Adrenal gland (tissue), 12 donors: ENCODE measurements around the gene REXO1. TPM values are rescaled to one million over a fixed set of nuclear protein-coding genes. Genes with fewer than 3 reads are reported as not detected.

Source experiments
- DNase-seq, 7 donors: peaks; one replicate each; pipeline ENCODE4 v3.0.0-alpha.2; 2019 to 2020
- H3K27ac ChIP-seq, 5 donors: fragments of 200-600 bp; sonication (generic) in 4 of 5; 1 replicate in 3 of 5; 2 replicates in 2 of 5; pipeline versions ENCODE4 v1.5.1 to v1.8.0; 2016 to 2020; ENCODE audit warnings: mild to moderate bottlenecking in 1 of 5
- H3K27me3 ChIP-seq: fragments of 200-600 bp; 2 replicates; pipeline ENCODE4 v1.8.0; 2021
- H3K36me3 ChIP-seq, 2 donors: fragments of 200-600 bp; replicated peaks in 1 of 2; 1 replicate in 1 of 2; 2 replicates in 1 of 2; pipeline versions ENCODE4 v1.5.1 to v1.8.0; 2018 to 2022
- H3K4me1 ChIP-seq, 2 donors: fragments of 200-600 bp; replicated peaks in 1 of 2; 1 replicate in 1 of 2; 2 replicates in 1 of 2; pipeline versions ENCODE4 v1.5.1 to v1.8.0; 2018 to 2021
- H3K4me3 ChIP-seq, 4 donors: fragments of 200-600 bp; sonication (generic) in 3 of 4; one replicate each; pipeline ENCODE4 v1.5.1; 2016 to 2018
- H3K9me3 ChIP-seq, 3 donors: fragments of 200-600 bp; sonication (generic) in 1 of 3; replicated peaks in 1 of 3; 1 replicate in 2 of 3; 2 replicates in 1 of 3; pipeline versions ENCODE4 v1.5.1 to v1.8.0; 2016 to 2021
- POLR2A ChIP-seq, 2 donors: fragments of 450-650 bp; IDR thresholded peaks; one replicate each; pipeline ENCODE4 v1.6.1; 2017; ENCODE audit warnings: antibody characterized with exemption in 2 of 2, mild to moderate bottlenecking in 2 of 2, moderate library complexity in 1 of 2
- WGBS, 4 donors: extraction: QIAGEN DNeasy Blood & Tissue Kit in 2 of 4; methylation state at CpG; one replicate each; pipeline versions ENCODE4 v1.1.5 to v1.1.7; 2013 to 2017; 5-methylcytosine and 5-hydroxymethylcytosine counted together
- intact Hi-C, 2 donors: fragments of 100-400 bp; cut with DNase I; formaldehyde crosslinking; loops; one replicate each; pipeline versions ENCODE4 v1.14.1 to v1.15.0; 2022 to 2023
- polyA plus RNA-seq, 3 donors: library from polyadenylated mRNA; stranded (reverse); fragments of 200-250 nt in 2 of 3; fragments of 350-450 nt in 1 of 3; fragmentation: Illumina TruSeq in 1 of 3; extraction: RNeasy Lipid Tissue Mini Kit (QIAGEN cat#74804) in 1 of 3; gene quantifications; one replicate each; pipeline ENCODE4 v1.2.3, GENCODE V29; 2013 to 2014
- total RNA-seq, 9 donors: library from RNA; depleted of rRNA in 4 of 9; stranded (reverse); fragments of >200 nt in 4 of 9; fragments of 120-200 nt in 1 of 9; fragmentation: NEBNext Ultra II Directional in 1 of 9; extraction: Animal tissue kit (Norgen Biotek cat#: 25700) in 1 of 9; gene quantifications; one replicate each; pipeline versions ENCODE4 v1.1.0 to v1.2.4, GENCODE V29; 2013 to 2023
- TF ChIP-seq, protein P1 (sequence below), 6 experiments: fragments of 450-650 bp in 4 of 6; fragments of 200-600 bp in 2 of 6; sonication (generic) in 1 of 6; IDR thresholded peaks; 1 replicate in 5 of 6; 2 replicates in 1 of 6; pipeline versions ENCODE4 v1.5.1 to v1.8.0; 2016 to 2021; ENCODE audit warnings: antibody characterized with exemption in 6 of 6, mild to moderate bottlenecking in 2 of 6, moderate library complexity in 1 of 6
- donor health status: healthy with polysubstance abuse.
- donor health status: Bipolar disorder and iron deficiency.
- donor health status: DM: yes; HTN: yes; CAD: no.
- donor health status: DM: no; HTN: no; CAD: no.
- donor health status: DM: no; HTN: no; CAD: no.
- donor health status: DM: yes; HTN: yes; CAD: no.

Gene REXO1
- total and polyA plus RNA-seq, 12 donors: 9.3 to 155 (median 44.5) TPM

DNA sequence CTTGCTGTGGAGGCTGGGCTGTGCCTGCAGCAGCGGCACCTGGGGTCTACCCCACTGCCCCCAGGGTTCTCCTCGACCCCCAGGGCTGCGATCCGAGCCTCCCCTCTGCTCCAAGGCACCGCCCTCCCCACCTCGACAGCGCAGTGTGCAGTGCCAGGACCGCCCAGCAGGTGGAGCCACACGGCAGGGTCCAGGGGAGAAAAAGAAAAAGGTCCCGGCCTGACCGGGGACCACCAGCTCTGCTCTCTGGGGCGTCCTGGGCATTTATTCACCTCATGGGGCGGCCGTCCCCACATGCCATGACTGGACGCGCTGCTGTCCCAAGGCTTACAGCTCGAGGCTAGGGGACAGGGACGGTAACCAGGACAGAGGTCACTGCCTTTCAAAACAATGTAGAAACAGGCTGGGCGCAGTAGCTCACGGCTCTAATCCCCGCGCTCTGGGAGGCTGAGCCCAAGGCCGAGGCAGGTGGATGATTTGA lies 10.6 kb downstream of the REXO1 start:
- 13 to 39% (median 16%) methylated on average over 8 to 23 of the region's 23 CpGs; no CpG with 5 or more reads in 1 of the 4 donors for WGBS, 4 donors
- intact Hi-C loops: no loop called here
- peak; percentile 58 to 77 (median 68) for DNase-seq

DNA sequence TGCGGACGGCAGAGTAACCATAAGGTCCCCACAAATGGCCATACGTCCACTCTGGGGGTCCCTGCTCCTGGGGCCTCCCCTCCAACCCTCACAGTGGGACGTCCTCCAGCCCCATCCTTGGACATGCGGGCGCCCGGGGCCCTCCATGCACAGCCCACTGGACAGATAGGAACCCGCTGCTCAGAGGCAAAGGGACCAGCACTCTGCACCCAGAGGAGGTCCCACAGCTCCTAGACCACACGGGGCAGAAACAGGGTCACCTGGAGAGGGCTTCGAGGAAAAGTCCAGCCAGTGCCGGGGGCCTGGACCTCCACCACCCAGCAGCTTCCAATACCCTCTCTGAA lies 11.1 kb downstream of the REXO1 start:
- Histone ChIP-seq H3K9me3 (no peaks in the 10 kb centered on the region), H3K4me3 (no peak overlapping the region), H3K36me3 (no peaks in the 10 kb centered on the region), H3K4me1 (peaks cover 29 to 72% of the 10 kb centered on the region in 2 donors), H3K27ac (peak overlapping the region; percentile 2 to 94 (median 78)), H3K27me3 (no peaks in the 10 kb centered on the region)
- no peak for DNase-seq
- intact Hi-C loops: no loop called here
- 49 to 73% (median 63%) methylated on average over 3 to 11 of the region's 11 CpGs for WGBS, 4 donors
- no peak for TF ChIP-seq POLR2A (IDR thresholded peaks at IDR 0.05)
- TF ChIP-seq, protein P1, sequence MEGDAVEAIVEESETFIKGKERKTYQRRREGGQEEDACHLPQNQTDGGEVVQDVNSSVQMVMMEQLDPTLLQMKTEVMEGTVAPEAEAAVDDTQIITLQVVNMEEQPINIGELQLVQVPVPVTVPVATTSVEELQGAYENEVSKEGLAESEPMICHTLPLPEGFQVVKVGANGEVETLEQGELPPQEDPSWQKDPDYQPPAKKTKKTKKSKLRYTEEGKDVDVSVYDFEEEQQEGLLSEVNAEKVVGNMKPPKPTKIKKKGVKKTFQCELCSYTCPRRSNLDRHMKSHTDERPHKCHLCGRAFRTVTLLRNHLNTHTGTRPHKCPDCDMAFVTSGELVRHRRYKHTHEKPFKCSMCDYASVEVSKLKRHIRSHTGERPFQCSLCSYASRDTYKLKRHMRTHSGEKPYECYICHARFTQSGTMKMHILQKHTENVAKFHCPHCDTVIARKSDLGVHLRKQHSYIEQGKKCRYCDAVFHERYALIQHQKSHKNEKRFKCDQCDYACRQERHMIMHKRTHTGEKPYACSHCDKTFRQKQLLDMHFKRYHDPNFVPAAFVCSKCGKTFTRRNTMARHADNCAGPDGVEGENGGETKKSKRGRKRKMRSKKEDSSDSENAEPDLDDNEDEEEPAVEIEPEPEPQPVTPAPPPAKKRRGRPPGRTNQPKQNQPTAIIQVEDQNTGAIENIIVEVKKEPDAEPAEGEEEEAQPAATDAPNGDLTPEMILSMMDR (IDR thresholded peaks at IDR 0.05): no peak

More for the DNA sequence above, 10.6 kb downstream of the REXO1 start:
- H3K9me3 ChIP-seq: no peaks in the 10 kb centered on the region
- H3K4me3 ChIP-seq: peak overlapping the region in 1 of 4 donors; percentile 40
- H3K36me3 ChIP-seq: no peaks in the 10 kb centered on the region
- peak overlapping the region; percentile 2 to 94 (median 78) for H3K27ac ChIP-seq
- TF ChIP-seq POLR2A (IDR thresholded peaks at IDR 0.05): peak in 1 of 2 donors; percentile 32
- TF ChIP-seq, protein P1 (IDR thresholded peaks at IDR 0.05): peak; percentile 87 to 96 (median 91)
- H3K27me3 ChIP-seq: no peaks in the 10 kb centered on the region
- H3K4me1 ChIP-seq: peaks cover 29 to 74% of the 10 kb centered on the region in 2 donors

GRCh38 chr19:1836458-1837221 lies 11.6 kb downstream of the REXO1 start:
- H3K9me3 ChIP-seq: no peaks in the 10 kb centered on the region
- peaks cover 29 to 72% of the 10 kb centered on the region in 2 donors for H3K4me1 ChIP-seq
- no peak for TF ChIP-seq POLR2A (IDR thresholded peaks at IDR 0.05)
- TF ChIP-seq, protein P1 (IDR thresholded peaks at IDR 0.05): no peak
- peak overlapping the region in 4 of 5 donors; percentile 11 to 94 (median 86) for H3K27ac ChIP-seq
- DNase-seq: no peak
- H3K4me3 ChIP-seq: no peak overlapping the region
- WGBS, 4 donors: 78 to 88% (median 85%) methylated on average over 13 to 31 of the region's 31 CpGs
- no peaks in the 10 kb centered on the region for H3K27me3 ChIP-seq
- no peaks in the 10 kb centered on the region for H3K36me3 ChIP-seq
- intact Hi-C loops: no loop called here

DNA sequence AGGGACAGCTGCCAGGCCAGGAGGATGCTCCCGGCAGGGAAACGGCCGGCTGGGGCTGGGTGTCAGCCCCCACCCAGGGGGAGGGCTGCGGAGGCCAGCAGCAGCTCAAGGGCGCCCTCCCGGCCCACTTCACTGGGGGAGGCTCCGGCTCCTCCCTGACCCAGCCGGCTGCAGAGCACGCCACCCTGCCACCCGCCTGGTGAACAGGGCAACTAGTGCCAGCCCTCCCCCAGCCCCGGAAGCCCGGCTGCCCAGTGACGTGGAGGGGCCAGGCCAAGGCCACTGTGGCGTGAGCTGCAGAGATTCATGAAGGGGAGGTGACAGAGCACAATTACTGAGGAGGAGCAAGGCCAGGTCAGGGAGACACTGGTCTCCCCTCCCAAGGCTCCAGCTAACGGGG lies 14.7 kb downstream of the REXO1 start:
- peaks cover 0 to 4% of the 10 kb centered on the region in 2 donors for H3K36me3 ChIP-seq
- WGBS, 4 donors: 17 to 43% (median 36%) methylated on average over 7 to 15 of the region's 15 CpGs; no CpG with 5 or more reads in 1 of the 4 donors
- intact Hi-C loops: no loop called here
- H3K9me3 ChIP-seq: no peaks in the 10 kb centered on the region
- H3K27me3 ChIP-seq: no peaks in the 10 kb centered on the region
- peak overlapping the region; percentile 82 to 94 (median 93) for H3K27ac ChIP-seq
- H3K4me3 ChIP-seq: no peak overlapping the region
- TF ChIP-seq POLR2A (IDR thresholded peaks at IDR 0.05): peak; percentile 22 to 84
- TF ChIP-seq, protein P1 (IDR thresholded peaks at IDR 0.05): no peak
- peaks cover 29 to 58% of the 10 kb centered on the region in 2 donors for H3K4me1 ChIP-seq
- DNase-seq: peak; percentile 89 to 97 (median 95)
